Stimulated activated CD8-positive, alpha-beta memory T cell treated with anti-CD3 and anti-CD28 coated beads, Interleukin-2, amount 100 ng/mL, for 1 hour (primary cell): ENCODE measurements around the gene PPAT.
"Not testable (repeated sequence)": the region's sequence is repeated elsewhere in the genome, so short reads cannot be mapped to it uniquely, and the experiment has no call there.

Experiments
- DNase-seq, 2 donors: peaks; one replicate each; pipeline ENCODE4 v3.0.0-alpha.2; 2020; ENCODE audit warnings: low read depth in 2 of 2

PPAT gene

GRCh38 chr4:56386091-56386490 is 49.3 kb downstream of the PPAT start:
- DNase-seq: no peak

DNA sequence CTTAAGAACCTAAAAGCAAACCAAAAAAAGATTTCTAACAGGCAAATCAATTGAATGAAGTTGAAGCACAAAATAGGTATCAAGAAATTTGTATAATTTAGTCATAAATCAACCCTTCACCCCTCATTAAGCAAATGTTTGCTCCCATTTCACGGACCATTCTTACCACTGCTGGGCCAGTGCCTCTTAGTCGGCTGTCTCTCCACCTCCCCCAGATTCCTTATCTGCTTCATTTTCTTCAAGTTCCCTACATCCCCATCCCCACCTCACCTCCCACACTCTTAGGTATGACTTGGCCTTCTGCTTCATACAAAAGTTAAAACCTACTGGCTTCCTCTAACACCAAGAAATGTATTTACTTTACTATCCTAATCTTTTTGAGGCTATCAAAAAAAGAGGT is 60.0 kb downstream of the PPAT start:
- DNase-seq: no peak

GRCh38 chr4:56374956-56375355 is 60.5 kb downstream of the PPAT start:
- DNase-seq: no peak

GRCh38 chr4:56372774-56373173 is 62.6 kb downstream of the PPAT start:
- DNase-seq: no peak

GRCh38 chr4:56371426-56372220 is 63.8 kb downstream of the PPAT start:
- DNase-seq: no peak

GRCh38 chr4:56370377-56370776 is 65.0 kb downstream of the PPAT start:
- no peak for DNase-seq

GRCh38 chr4:56362981-56363380 is 72.4 kb downstream of the PPAT start:
- DNase-seq: not testable (repeated sequence)

DNA sequence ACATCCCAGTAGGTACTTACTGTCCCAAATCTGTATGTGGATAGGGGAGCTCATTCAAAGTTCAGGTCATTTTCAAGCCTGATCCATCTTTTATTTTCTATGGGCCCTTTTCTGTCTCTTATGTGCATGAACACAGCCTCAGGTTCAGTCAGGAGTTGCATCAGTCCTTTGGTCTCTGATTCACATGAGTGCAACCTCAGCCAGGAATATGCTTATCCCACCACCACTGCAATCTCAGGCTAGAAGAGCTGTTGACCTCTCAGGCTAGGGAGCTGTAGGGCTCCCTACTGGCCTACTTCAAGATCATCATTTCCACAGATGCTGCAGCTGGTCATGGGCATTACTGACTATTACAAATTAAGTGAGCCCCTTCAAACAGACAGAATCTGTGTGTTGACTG is 75.3 kb downstream of the PPAT start:
- no peak for DNase-seq

- DNase-seq: no peak
These were observed 78.8 kb downstream of the PPAT start for GRCh38 chr4:56356650-56357049.

- no peak for DNase-seq
These were observed 86.8 kb downstream of the PPAT start for GRCh38 chr4:56348576-56348975.

- no peak for DNase-seq
These were observed 90.0 kb downstream of the PPAT start for GRCh38 chr4:56345458-56345857.
